IMR-90 (cell line): ENCODE data around the gene ZP3.
"Not testable (repeated sequence)": the region's sequence is repeated elsewhere in the genome, so short reads cannot be mapped to it uniquely, and the experiment has no call there.

Experiments
- BHLHE40 ChIP-seq: fragments of 150-350 bp; IDR thresholded peaks from 2 replicates; pipeline ENCODE4 v1.6.1; 2016; ENCODE audit warnings: mild to moderate bottlenecking, low read depth, low read length
- CEBPB ChIP-seq: IDR thresholded peaks from 2 replicates; pipeline ENCODE4 v1.6.1; 2012; ENCODE audit warnings: low read depth, low read length, improper control_type of control experiment
- CHD1 ChIP-seq: IDR thresholded peaks from 2 replicates; pipeline ENCODE4 v1.6.1; 2012; ENCODE audit warnings: low read depth, low read length, improper control_type of control experiment
- CTCF ChIP-seq: conservative IDR thresholded peaks from 2 replicates; pipeline ENCODE4 v1.5.1; 2012; ENCODE audit warnings: mild to moderate bottlenecking, low read depth, low read length, improper control_type of control experiment
- ELK1 ChIP-seq: fragments of 150-350 bp; IDR thresholded peaks from 2 replicates; pipeline ENCODE4 v1.6.1; 2016; ENCODE audit warnings: low read depth, mild to moderate bottlenecking, low read length, moderate library complexity, borderline replicate concordance
- FOS ChIP-seq: fragments of 150-350 bp; IDR thresholded peaks from 2 replicates; pipeline ENCODE4 v1.6.1; 2016; ENCODE audit warnings: low read depth, low read length
- MAFK ChIP-seq: IDR thresholded peaks from 2 replicates; pipeline ENCODE4 v1.6.1; 2012; ENCODE audit warnings: low read depth, low read length, improper control_type of control experiment
- MAZ ChIP-seq: IDR thresholded peaks from 2 replicates; pipeline ENCODE4 v1.6.1; 2012; ENCODE audit warnings: low read depth, mild to moderate bottlenecking, low read length, improper control_type of control experiment, moderate library complexity, borderline replicate concordance
- NFE2L2 ChIP-seq: fragments of 150-350 bp; IDR thresholded peaks from 2 replicates; pipeline ENCODE4 v1.6.1; 2016; ENCODE audit warnings: low read depth, mild to moderate bottlenecking, low read length
- POLR2A ChIP-seq: IDR thresholded peaks from 2 replicates; pipeline ENCODE4 v1.6.1; 2012; ENCODE audit warnings: mild to moderate bottlenecking, low read depth, low read length
- RAD21 ChIP-seq: IDR thresholded peaks from 2 replicates; pipeline ENCODE4 v1.6.1; 2012; ENCODE audit warnings: low read length, improper control_type of control experiment
- RFX5 ChIP-seq: IDR thresholded peaks from 2 replicates; pipeline ENCODE4 v1.8.0; 2012; ENCODE audit warnings: low read depth, mild to moderate bottlenecking, low read length, moderate library complexity
- SMC3 ChIP-seq: fragments of 150-350 bp; IDR thresholded peaks from 2 replicates; pipeline ENCODE4 v1.6.1; 2016; ENCODE audit warnings: low read depth, mild to moderate bottlenecking, antibody characterized with exemption, low read length, moderate library complexity
- USF2 ChIP-seq: fragments of 150-350 bp; IDR thresholded peaks from 2 replicates; pipeline ENCODE4 v1.6.1; 2017; ENCODE audit warnings: mild to moderate bottlenecking, antibody characterized with exemption, low read length, low read depth

- TF ChIP-seq SMC3, FOS, RFX5, NFE2L2, CTCF, POLR2A, CEBPB, MAFK, USF2, CHD1, RAD21, MAZ, ELK1, BHLHE40: not testable (repeated sequence)
Observed at GRCh38 chr7:76458504-76458903, 33.8 kb downstream of the ZP3 start.
